ENCODE results near the gene MAMDC2.

Gene MAMDC2

GRCh38 chr9:70064496-70064895, 20.8 kb downstream of the MAMDC2 start:
- DNase-seq (ENCODE audit: low read depth) = no peak

- DNase-seq (ENCODE audit: low read depth) = no peak
These were observed 21.9 kb downstream of the MAMDC2 start for GRCh38 chr9:70065572-70065971.

- DNase-seq (ENCODE audit: low read depth) = no peak
These were observed 22.8 kb downstream of the MAMDC2 start for GRCh38 chr9:70066418-70066817.

GRCh38 chr9:70066874-70067273, 23.2 kb downstream of the MAMDC2 start:
- DNase-seq (ENCODE audit: low read depth) = no peak

- no peak for DNase-seq (ENCODE audit: low read depth)
These were observed 26.1 kb downstream of the MAMDC2 start for GRCh38 chr9:70069704-70070103.

- DNase-seq (ENCODE audit: low read depth) = no peak
These were observed 29.5 kb downstream of the MAMDC2 start for GRCh38 chr9:70073193-70073592.

- no peak for DNase-seq (ENCODE audit: low read depth)
These were observed 30.1 kb downstream of the MAMDC2 start for GRCh38 chr9:70073756-70074155.

- DNase-seq (ENCODE audit: low read depth) = no peak
These were observed 33.0 kb downstream of the MAMDC2 start for GRCh38 chr9:70076678-70077077.

GRCh38 chr9:70079417-70080037, 35.9 kb downstream of the MAMDC2 start:
- DNase-seq (ENCODE audit: low read depth) = no peak

- no peak for DNase-seq (ENCODE audit: low read depth)
These were observed 37.0 kb downstream of the MAMDC2 start for GRCh38 chr9:70080481-70081119.

- DNase-seq (ENCODE audit: low read depth) = no peak
These were observed 37.5 kb downstream of the MAMDC2 start for GRCh38 chr9:70081120-70081495.

GRCh38 chr9:70083429-70083828, 39.8 kb downstream of the MAMDC2 start:
- no peak for DNase-seq (ENCODE audit: low read depth)

- DNase-seq (ENCODE audit: low read depth) = no peak
These were observed 41.6 kb downstream of the MAMDC2 start for GRCh38 chr9:70085241-70085640.

- DNase-seq (ENCODE audit: low read depth) = no peak
These were observed 47.5 kb downstream of the MAMDC2 start for GRCh38 chr9:70091103-70091502.

- no peak for DNase-seq (ENCODE audit: low read depth)
These were observed 47.9 kb downstream of the MAMDC2 start for GRCh38 chr9:70091572-70091971.

- no peak for DNase-seq (ENCODE audit: low read depth)
These were observed 48.5 kb downstream of the MAMDC2 start for GRCh38 chr9:70092190-70092589.

GRCh38 chr9:70093095-70093494, 49.4 kb downstream of the MAMDC2 start:
- DNase-seq (ENCODE audit: low read depth) = no peak

GRCh38 chr9:70093944-70094343, 50.3 kb downstream of the MAMDC2 start:
- DNase-seq (ENCODE audit: low read depth) = no peak

- no peak for DNase-seq (ENCODE audit: low read depth)
These were observed 51.1 kb downstream of the MAMDC2 start for GRCh38 chr9:70094747-70095146.

GRCh38 chr9:70097187-70097586, 53.5 kb downstream of the MAMDC2 start:
- no peak for DNase-seq (ENCODE audit: low read depth)

- no peak for DNase-seq (ENCODE audit: low read depth)
These were observed 56.7 kb downstream of the MAMDC2 start for GRCh38 chr9:70100362-70100761.

- no peak for DNase-seq (ENCODE audit: low read depth)
These were observed 57.6 kb downstream of the MAMDC2 start for GRCh38 chr9:70101265-70101664.

GRCh38 chr9:70105147-70105546, 61.5 kb downstream of the MAMDC2 start:
- no peak for DNase-seq (ENCODE audit: low read depth)

GRCh38 chr9:70106571-70106970, 62.9 kb downstream of the MAMDC2 start:
- DNase-seq (ENCODE audit: low read depth) = no peak

Data from stimulated activated CD8-positive, alpha-beta memory T cell treated with anti-CD3 and anti-CD28 coated beads, Interleukin-12 subunit alpha, Interleukin-12 subunit beta, amount 100 ng/mL, for 4 hours (primary cell).